GM19372 (cell line): Measurements from ENCODE around the gene RAF1.

Experiments used
- ATAC-seq: cut with Tn5 transposase; IDR thresholded peaks from one replicate; pipeline ENCODE4 v1.9.1; 2021; ENCODE audit warnings: mild to moderate bottlenecking, low read depth, moderate library complexity; ENCODE audit not compliant: unreplicated experiment

Gene RAF1

DNA sequence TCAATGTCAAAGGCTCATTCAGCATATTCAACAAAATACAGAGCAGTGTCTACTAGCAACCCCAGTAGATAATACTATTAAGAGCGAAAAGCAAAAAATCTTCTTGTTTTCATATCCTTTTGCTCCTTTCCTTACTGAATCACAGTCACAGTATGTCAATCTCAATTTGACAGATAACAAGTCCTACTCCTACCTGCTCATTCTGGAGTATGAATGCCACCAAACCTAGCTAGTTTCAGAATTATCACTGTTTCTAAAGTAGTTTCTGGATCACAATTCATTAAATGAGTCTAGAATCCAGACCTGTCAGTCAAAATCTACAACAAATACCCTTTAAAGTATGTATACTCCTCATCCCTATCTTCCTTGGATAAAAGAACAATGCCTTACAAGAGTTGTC, 55.5 kb downstream of the RAF1 start:
- ATAC-seq = no peak

GRCh38 chr3:12603969-12604368, 59.9 kb downstream of the RAF1 start:
- no peak for ATAC-seq

GRCh38 chr3:12601072-12601471, 62.8 kb downstream of the RAF1 start:
- ATAC-seq = no peak

GRCh38 chr3:12598890-12599289, 65.0 kb downstream of the RAF1 start:
- ATAC-seq = no peak

GRCh38 chr3:12593473-12593872, 70.4 kb downstream of the RAF1 start:
- no peak for ATAC-seq

DNA sequence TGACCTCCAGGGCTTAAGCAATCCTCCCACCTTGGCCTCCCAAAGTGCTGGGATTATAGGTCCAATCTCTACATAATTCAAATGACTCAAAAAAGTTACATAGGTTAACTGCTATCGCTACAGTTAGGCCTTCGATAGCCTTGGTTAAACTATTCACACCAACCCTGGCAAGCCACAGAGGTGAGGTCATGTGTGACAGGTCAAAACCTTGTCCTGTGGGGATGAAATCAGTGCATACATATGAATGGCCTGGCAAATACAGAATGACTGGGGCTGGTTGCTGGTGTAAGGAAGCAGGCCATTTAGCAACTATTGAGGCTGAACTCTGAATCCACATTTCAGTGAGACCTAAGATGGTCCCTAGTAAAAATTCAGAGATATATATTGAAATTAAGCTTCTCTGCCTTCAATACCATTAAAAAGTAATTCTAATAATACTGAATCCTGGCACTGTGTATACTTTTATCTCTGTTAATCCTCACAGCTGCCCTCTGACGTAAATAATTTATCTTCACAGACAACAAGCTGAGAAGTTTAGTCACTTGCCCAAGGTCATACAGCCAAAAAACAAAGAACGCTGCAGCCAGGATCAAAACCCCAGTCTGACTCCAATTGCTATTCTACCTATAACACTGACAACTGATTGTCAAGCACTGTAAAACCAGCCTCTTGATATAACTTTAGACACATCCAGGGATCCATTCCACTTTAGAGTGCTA, 71.8 kb downstream of the RAF1 start:
- no peak for ATAC-seq

DNA sequence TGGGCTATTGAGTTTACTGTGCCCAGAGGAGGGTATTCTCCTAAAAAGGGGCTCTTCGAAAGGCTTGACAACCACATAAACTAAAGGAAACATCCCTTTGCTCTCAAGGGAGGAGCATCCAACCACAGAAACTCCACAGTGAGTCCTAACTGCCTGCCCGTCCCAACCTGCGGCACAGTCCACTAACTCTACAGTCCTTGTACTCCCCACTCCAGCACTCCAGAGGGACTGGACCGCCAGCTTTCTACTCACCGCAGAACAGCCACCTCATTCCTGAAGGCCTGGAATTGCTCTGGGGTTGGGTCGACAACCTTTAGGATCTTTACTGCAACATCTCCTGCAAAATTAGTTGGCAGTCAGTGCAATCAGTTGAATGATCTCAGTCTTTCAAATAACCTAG, 72.5 kb downstream of the RAF1 start:
- no peak for ATAC-seq

GRCh38 chr3:12590096-12590495, 73.8 kb downstream of the RAF1 start:
- ATAC-seq = no peak

GRCh38 chr3:12588039-12589009, 75.6 kb downstream of the RAF1 start:
- no peak for ATAC-seq

- no peak for ATAC-seq
Observed at GRCh38 chr3:12586403-12586802, 77.5 kb downstream of the RAF1 start.

GRCh38 chr3:12585970-12586369, 77.9 kb downstream of the RAF1 start:
- ATAC-seq = no peak

DNA sequence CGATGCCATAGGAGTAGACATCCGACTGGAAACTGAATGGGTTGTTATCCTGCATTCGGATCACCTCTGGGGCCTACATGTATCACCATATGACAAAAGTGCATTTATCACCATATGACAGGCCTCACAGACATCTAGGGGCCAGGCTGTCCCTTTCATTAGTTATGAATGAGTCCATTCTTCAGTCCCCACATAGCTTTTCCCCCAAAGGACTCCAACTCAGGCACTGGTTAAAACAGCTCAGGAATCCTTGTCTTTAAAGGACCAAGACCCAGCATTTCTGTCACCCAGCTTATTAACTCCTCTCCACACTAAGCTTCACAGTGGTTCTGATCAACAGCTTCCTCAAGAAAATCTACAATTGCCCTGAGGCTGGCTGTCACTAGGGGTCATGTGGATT, 78.7 kb downstream of the RAF1 start:
- ATAC-seq = no peak

DNA sequence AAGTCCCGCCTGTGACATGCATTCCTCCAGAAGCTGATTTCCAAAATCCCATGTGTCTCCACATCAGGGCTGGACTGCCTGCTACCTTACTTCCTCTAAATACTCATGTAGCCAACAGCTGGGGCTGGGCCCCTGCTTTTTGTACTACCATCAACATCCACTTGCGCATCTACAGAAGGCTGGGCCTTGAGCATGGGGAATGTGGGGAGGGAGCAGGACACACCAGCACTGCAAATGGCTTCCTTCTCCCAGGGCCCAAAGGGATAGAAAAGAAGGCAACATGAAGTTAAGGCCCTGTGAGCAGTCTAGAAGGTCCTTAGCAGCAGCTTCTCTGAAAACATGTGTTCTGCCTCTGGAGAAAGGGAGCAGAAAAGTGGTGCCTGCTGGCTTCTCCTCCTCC, 79.8 kb downstream of the RAF1 start:
- ATAC-seq = no peak

DNA sequence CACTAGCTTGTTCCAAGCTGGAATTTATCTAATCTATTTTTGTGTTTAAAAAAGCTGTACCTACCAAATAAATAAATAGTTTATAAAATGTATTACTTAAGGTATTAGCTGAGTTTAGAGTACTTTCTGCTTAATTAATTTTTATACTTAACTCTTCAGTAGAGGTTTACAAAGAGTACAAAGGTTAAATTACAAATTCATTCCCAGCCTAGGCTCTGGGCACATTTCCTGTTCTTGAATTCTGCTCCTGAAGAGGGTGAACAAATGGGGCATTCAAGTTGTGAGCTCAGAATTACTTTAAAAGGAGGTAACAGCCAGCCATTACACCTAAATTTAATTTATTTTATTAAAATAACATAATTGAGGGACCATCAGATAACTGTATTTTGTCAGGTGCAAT, 80.6 kb downstream of the RAF1 start:
- no peak for ATAC-seq

- ATAC-seq = no peak
Observed at GRCh38 chr3:12582730-12583129, 81.2 kb downstream of the RAF1 start.

- no peak for ATAC-seq
Observed at GRCh38 chr3:12579905-12580304, 84.0 kb downstream of the RAF1 start.

DNA sequence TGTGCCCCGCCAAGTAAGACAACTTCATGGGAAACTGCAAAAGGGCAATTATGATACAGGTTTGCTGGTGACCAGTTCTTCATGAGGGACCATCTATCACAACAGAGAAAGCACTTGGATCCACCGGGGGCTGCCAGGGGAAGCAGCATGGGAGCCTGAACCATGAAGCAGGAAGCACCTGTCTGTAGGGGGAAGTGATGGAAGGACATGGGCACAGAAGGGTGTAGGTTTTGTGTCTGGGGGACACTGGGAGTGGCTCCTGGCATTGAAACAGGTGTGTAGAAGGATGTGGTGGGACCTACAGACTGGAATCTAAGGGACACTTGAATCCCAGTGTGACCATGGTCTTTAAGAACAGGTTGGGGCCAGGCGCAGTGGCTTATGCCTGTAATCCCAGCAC, 84.5 kb downstream of the RAF1 start:
- ATAC-seq = no peak

GRCh38 chr3:12578742-12579141, 85.2 kb downstream of the RAF1 start:
- no peak for ATAC-seq

GRCh38 chr3:12577379-12577778, 86.5 kb downstream of the RAF1 start:
- no peak for ATAC-seq

DNA sequence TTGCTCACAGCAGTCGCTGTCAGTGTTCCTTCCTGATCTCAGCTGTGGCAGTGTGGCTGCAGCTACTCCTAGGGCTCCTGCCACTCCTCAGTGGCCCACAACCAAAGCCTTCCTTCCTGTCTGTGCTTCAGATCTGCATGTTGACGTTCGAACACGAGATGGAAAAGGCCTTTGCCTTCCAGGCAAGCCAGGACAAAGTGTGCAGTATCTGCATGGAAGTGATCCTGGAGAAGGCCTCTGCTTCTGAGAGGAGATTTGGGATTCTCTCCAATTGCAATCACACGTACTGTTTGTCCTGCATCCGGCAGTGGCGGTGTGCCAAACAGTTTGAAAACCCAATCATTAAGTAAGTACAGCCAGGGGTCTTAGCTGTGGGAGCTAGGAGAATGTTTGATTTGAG, 89.3 kb downstream of the RAF1 start:
- ATAC-seq = no peak

- no peak for ATAC-seq
Observed at GRCh38 chr3:12574131-12574530, 89.8 kb downstream of the RAF1 start.

DNA sequence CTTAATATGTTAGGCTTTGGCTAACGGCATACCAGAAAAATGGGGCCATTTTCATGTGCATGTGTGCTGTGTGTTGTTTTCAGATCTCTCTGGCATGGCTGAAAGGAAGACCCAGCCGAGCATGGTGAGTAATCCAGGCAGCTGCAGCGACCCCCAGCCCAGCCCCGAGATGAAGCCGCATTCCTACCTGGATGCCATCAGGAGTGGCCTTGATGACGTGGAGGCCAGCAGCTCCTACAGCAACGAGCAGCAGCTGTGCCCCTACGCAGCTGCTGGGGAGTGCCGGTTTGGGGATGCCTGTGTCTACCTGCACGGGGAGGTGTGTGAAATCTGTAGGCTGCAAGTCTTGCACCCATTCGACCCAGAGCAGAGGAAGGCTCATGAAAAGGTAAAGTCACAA, 91.9 kb downstream of the RAF1 start:
- no peak for ATAC-seq
